ENCODE data around the gene USP7.

The USP7 gene

GRCh38 chr16:8899709-8900317, 63.9 kb downstream of the USP7 start:
- TF ChIP-seq GATA1 (IDR thresholded peaks at IDR 0.05; ENCODE audit: low read depth, low read length) = no peak
- no peak for TF ChIP-seq POLR2A (IDR thresholded peaks at IDR 0.05; ENCODE audit: low read length)
- no peak for DNase-seq

DNA sequence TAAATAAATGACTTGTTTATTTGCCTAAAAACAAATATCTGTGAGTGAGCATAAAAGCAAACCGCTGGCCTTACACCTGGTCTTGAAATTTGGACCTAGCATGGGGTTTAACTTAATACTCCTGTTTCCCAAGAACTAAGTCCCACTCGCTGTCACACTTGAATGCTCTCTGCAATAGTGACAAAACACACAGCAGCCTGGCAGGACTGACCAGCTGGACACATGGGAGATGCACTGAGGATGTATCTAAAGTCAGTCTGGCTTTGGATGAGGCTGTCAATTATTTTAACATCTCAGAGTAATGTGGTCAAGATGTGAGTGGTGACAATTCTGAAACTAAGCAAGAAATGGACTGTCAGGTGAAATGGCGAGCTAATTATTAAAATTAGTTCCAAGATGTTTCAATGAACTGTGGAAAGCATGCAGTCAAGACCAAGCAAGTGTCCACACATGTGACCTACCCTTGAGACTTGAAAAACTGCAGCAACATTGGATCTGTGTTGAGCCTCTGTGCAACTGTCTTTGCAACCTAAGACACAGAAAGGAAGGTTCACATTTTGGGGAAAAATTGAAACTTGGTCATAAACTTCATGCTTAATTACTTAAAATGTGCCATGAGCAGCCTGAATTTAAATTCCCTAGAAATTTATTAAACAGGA, 64.9 kb downstream of the USP7 start:
- TF ChIP-seq GATA1 (IDR thresholded peaks at IDR 0.05; ENCODE audit: low read depth, low read length) = no peak
- TF ChIP-seq POLR2A (IDR thresholded peaks at IDR 0.05; ENCODE audit: low read length) = no peak

DNA sequence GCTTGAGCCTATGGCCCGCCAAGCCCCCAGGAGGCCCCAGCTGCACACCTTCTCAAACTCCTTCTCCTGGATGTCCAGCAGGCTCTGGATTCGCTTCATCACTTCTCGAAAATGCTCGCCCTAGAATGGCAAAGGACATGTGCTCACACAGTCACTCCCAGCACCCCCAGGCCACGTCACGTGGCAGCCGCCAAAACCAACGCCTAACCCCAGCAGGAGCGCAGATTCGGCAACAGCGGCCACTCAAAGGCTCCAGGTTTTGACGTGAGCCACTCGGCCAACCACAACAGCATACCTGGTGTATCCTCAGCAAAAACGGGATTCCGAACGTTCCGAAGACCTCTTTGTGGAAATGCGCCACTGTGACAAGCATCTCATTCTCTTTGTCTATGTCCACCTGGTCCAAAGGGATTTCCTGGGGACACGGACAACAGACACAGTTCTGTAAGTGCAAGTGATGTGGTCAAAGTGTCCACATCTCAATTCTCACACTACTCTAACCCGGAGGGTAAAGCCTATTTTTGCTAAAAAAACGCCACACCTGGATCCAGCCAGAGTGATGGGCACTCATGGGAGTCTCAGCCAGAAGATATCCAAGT, 68.9 kb downstream of the USP7 start:
- TF ChIP-seq GATA1 (IDR thresholded peaks at IDR 0.05; ENCODE audit: low read depth, low read length) (no peak), POLR2A (IDR thresholded peaks at IDR 0.05; ENCODE audit: low read length) (no peak)
- DNase-seq = no peak

More for the DNA sequence above, 64.9 kb downstream of the USP7 start:
- DNase-seq = no peak

- TF ChIP-seq POLR2A (IDR thresholded peaks at IDR 0.05; ENCODE audit: low read length) = no peak
- no peak for TF ChIP-seq GATA1 (IDR thresholded peaks at IDR 0.05; ENCODE audit: low read depth, low read length)
- DNase-seq = no peak
These were observed 69.6 kb downstream of the USP7 start for GRCh38 chr16:8893976-8894690.

GRCh38 chr16:8893426-8893825, 70.3 kb downstream of the USP7 start:
- DNase-seq = no peak

GRCh38 chr16:8892101-8892575, 71.6 kb downstream of the USP7 start:
- no peak for DNase-seq
- no peak for TF ChIP-seq POLR2A (IDR thresholded peaks at IDR 0.05; ENCODE audit: low read length)

More at GRCh38 chr16:8893426-8893825, 70.3 kb downstream of the USP7 start:
- TF ChIP-seq POLR2A (IDR thresholded peaks at IDR 0.05; ENCODE audit: low read length) (no peak), GATA1 (IDR thresholded peaks at IDR 0.05; ENCODE audit: low read depth, low read length) (no peak)

GRCh38 chr16:8890549-8890921, 73.2 kb downstream of the USP7 start:
- TF ChIP-seq GATA1 (IDR thresholded peaks at IDR 0.05; ENCODE audit: low read depth, low read length) = no peak
- no peak for TF ChIP-seq POLR2A (IDR thresholded peaks at IDR 0.05; ENCODE audit: low read length)
- DNase-seq = peak; percentile 15 to 20

GRCh38 chr16:8889893-8890548, 73.7 kb downstream of the USP7 start:
- TF ChIP-seq POLR2A (IDR thresholded peaks at IDR 0.05; ENCODE audit: low read length) (no peak), GATA1 (IDR thresholded peaks at IDR 0.05; ENCODE audit: low read depth, low read length) (no peak)

DNA sequence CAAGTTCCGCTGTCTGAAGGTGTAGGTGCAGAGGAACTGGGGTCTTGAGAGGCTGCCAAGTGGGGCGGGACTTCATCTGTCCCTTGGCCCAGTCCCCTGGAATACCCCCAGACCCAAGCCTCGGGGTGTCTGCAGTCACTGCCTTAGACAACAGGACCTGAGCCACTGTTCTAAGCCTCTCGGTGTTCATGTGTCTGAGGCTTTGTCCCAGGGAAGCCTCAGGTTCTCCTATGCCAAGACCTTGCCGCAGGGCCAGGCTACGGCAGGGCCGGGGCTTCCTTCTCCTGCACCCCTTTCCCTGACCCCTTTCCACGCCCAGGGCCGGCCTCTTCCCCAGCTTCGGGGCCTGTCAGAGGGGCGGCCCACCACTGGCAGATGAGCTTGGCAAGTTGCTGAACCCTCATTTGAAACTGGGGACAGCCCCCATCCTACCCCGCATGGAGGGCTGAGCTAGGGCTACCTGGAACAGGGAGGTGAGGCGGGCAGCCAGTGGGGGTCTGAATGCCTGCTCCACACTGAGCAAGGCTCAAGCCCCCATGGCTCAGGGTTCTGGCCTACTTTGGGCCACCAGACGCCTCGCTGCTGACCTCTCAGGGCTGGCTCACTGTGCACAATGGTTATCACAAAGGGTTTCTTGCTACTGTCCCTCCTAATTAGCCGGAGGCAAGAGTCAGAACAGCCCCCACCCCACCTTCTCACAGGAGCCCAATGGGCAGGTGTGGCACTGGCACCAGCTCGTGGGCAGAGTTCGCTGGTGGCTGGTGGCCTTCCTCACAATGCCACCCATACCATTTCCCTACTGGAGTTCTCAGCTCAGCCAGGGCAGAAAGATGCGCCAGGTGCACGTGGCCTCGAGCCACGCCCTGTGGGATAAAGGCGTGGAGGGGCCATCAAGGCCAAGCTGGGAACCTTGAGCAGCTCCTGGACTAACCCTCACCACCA, 74.5 kb downstream of the USP7 start:
- no peak for DNase-seq
- no peak for TF ChIP-seq GATA1 (IDR thresholded peaks at IDR 0.05; ENCODE audit: low read depth, low read length)
- TF ChIP-seq POLR2A (IDR thresholded peaks at IDR 0.05; ENCODE audit: low read length) = no peak

More at GRCh38 chr16:8889893-8890548, 73.7 kb downstream of the USP7 start:
- no peak for DNase-seq

DNA sequence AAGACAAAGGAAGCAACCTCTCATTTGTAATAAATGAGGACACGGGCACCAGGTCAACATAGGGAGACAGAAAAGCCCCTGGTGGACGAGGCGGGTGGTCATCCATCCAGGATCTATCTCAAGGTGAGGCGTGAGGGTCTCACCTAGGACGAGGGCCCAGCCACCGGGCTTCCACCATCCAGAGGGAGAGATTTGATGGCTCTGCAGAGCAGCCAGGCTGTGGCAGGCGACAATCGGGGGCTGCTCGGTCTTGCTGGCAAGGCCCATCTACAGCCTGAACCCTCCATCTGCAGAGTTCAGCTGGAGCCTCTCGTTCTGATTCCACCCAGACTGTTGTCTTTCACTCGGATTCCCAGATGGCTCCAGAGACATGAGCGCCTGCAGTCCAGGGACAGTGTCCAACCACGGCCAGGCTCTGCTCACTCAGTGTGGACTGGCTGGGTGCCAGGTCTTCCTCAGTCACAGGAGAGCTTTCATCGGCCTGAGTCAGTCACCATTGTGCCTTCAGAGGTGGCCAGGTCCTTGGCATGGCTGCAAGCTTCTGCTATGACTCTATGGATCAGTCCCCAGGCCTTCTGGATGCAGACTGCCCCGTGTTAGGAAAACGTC, 75.7 kb downstream of the USP7 start:
- TF ChIP-seq POLR2A (IDR thresholded peaks at IDR 0.05; ENCODE audit: low read length) (no peak), GATA1 (IDR thresholded peaks at IDR 0.05; ENCODE audit: low read depth, low read length) (no peak)
- DNase-seq = peak; percentile 11 to 21

DNA sequence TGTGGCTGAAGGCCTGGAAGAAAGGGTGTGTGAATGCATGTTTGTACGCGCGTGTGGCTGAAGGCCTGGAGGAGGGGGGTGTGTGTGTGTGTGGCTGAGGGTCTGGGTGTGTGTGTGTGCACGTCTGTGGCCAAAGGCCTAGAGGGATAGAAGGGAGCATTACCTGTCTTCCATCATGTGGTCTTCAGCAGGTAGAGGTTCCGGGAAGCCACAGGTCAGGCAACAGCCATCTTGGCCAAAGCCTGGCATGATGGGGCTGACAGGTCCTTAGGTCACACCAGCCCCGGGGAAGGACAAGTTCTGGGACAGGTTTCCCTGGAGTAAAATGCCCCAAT, 76.3 kb downstream of the USP7 start:
- DNase-seq = no peak
- TF ChIP-seq GATA1 (IDR thresholded peaks at IDR 0.05; ENCODE audit: low read depth, low read length) (no peak), POLR2A (IDR thresholded peaks at IDR 0.05; ENCODE audit: low read length) (no peak)

DNA sequence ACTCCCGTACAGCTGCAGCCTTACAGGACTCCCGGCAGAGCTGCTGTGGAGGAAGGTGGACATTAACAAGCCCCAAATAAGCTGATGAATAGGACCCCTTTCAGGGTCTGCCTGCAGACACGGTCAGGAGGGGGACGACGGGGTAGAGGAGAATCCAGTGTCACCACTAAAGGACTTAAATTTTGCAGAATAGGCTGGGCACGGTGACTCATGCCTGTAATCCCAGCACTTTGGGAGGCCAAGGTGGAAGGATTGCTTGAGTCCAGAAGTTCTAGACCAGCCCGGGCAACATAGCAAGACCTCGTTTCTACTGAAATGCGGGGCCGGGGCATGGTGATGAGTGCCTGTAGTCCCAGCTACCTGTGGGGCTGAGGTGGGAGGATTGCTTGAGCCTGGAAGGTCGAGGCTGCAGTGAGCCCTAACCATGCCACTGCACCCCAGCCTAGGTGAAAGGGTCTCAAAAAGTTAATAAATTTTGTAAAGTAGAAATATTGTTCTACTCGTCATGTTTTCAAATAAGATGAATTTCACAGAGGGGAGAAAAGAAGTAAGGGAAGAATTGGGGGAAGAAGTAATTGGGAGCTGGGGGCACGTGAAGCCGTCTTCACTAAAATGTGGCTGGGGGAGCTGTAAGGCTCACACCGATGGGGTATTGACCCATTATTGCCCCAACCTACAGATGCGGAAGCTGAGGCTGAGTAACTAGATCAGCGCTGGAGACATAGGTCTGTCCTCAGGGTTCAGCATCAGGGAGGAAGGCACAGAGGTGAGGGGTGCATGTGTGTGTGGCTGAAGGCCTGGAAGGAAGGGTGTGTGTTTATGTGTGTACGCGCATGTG, 76.9 kb downstream of the USP7 start:
- TF ChIP-seq GATA1 (IDR thresholded peaks at IDR 0.05; ENCODE audit: low read depth, low read length) = no peak
- TF ChIP-seq POLR2A (IDR thresholded peaks at IDR 0.05; ENCODE audit: low read length) = no peak
- no peak for DNase-seq

Measured in erythroblast (primary cell).